SK-N-SH treated with all-trans-retinoic acid at 6 μM for 48 hours (cell line): ENCODE results near the gene NKX6-2.

Experiments
- ATAC-seq: fragments of 200-7000 bp; cut with Tn5 transposase; 3 replicates; pipeline ENCODE4 v1.9.1; 2020; ENCODE audit warnings: mild to moderate bottlenecking, moderate library complexity
- ARNTL ChIP-seq: fragments of 450-650 bp; formaldehyde crosslinking; IDR thresholded peaks from 2 replicates; pipeline ENCODE4 v1.5.0; 2020; ENCODE audit warnings: low read depth, mild to moderate bottlenecking, moderate library complexity, borderline replicate concordance
- CREB5 ChIP-seq: fragments of 250-450 bp; sonication (Bioruptor Pico); IDR thresholded peaks from 2 replicates; pipeline ENCODE4 v1.5.1; 2020; ENCODE audit warnings: low read depth, mild to moderate bottlenecking, moderate library complexity
- CSRNP3 ChIP-seq: fragments of 250-450 bp; sonication (Bioruptor Pico); IDR thresholded peaks from 2 replicates; pipeline ENCODE4 v1.5.1; 2021; ENCODE audit warnings: mild to moderate bottlenecking, moderate library complexity
- ESRRG ChIP-seq: fragments of 250-450 bp; sonication (Bioruptor Pico); IDR thresholded peaks from 2 replicates; pipeline ENCODE4 v1.6.1; 2021; ENCODE audit warnings: mild to moderate bottlenecking
- GLIS3 ChIP-seq: fragments of 250-450 bp; sonication (Bioruptor Pico); IDR thresholded peaks from 2 replicates; pipeline ENCODE4 v1.5.0; 2020; ENCODE audit warnings: mild to moderate bottlenecking, moderate library complexity
- ISL1 ChIP-seq: fragments of 250-450 bp; sonication (Bioruptor Pico); IDR thresholded peaks from 2 replicates; pipeline ENCODE4 v2.1.2; 2022; ENCODE audit warnings: mild to moderate bottlenecking, moderate library complexity
- OSR1 ChIP-seq: fragments of 250-450 bp; sonication (Bioruptor Pico); IDR thresholded peaks from 2 replicates; pipeline ENCODE4 v1.8.0; 2022; ENCODE audit warnings: moderate library complexity, mild to moderate bottlenecking, inconsistent platforms
- PATZ1 ChIP-seq: fragments of 250-450 bp; sonication (Bioruptor Pico); IDR thresholded peaks from 2 replicates; pipeline ENCODE4 v1.8.0; 2020; ENCODE audit warnings: mild to moderate bottlenecking, moderate library complexity, borderline replicate concordance
- POU6F1 ChIP-seq: fragments of 250-450 bp; sonication (Bioruptor Pico); IDR thresholded peaks from 2 replicates; pipeline ENCODE4 v1.8.0; 2021; ENCODE audit warnings: low read depth, mild to moderate bottlenecking, moderate library complexity, borderline replicate concordance
- PPARA ChIP-seq: fragments of 250-450 bp; sonication (Bioruptor Pico); IDR thresholded peaks from 2 replicates; pipeline ENCODE4 v1.5.0; 2020; ENCODE audit warnings: mild to moderate bottlenecking, borderline replicate concordance
- TCF4 ChIP-seq: fragments of 250-450 bp; sonication (Bioruptor Pico); IDR thresholded peaks from 2 replicates; pipeline ENCODE4 v1.8.0; 2021; ENCODE audit warnings: mild to moderate bottlenecking, moderate library complexity, borderline replicate concordance
- TOX ChIP-seq: fragments of 250-450 bp; sonication (Bioruptor Pico); IDR thresholded peaks from 2 replicates; pipeline ENCODE4 v1.8.0; 2021; ENCODE audit warnings: mild to moderate bottlenecking, moderate library complexity, borderline replicate concordance
- TSHZ2 ChIP-seq: fragments of 250-450 bp; sonication (Bioruptor Pico); IDR thresholded peaks from 2 replicates; pipeline ENCODE4 v1.5.0; 2020; ENCODE audit warnings: mild to moderate bottlenecking, moderate library complexity
- ZC3H10 ChIP-seq: fragments of 250-450 bp; sonication (Bioruptor Pico); IDR thresholded peaks from 2 replicates; pipeline ENCODE4 v1.5.1; 2021; ENCODE audit warnings: mild to moderate bottlenecking, moderate library complexity
- ZFP3 ChIP-seq: fragments of 250-450 bp; sonication (Bioruptor Pico); IDR thresholded peaks from 2 replicates; pipeline ENCODE4 v1.5.0; 2020; ENCODE audit warnings: mild to moderate bottlenecking, moderate library complexity
- ZFP30 ChIP-seq: fragments of 450-650 bp; formaldehyde crosslinking; IDR thresholded peaks from 2 replicates; pipeline ENCODE4 v1.5.0; 2022; ENCODE audit warnings: mild to moderate bottlenecking, moderate library complexity
- ZNF565 ChIP-seq: fragments of 450-650 bp; formaldehyde crosslinking; conservative IDR thresholded peaks from 2 replicates; pipeline ENCODE4 v1.5.0; 2020; ENCODE audit warnings: low read depth, mild to moderate bottlenecking, moderate library complexity
- ZNF70 ChIP-seq: fragments of 450-650 bp; formaldehyde crosslinking; IDR thresholded peaks from 2 replicates; pipeline ENCODE4 v1.5.0; 2020; ENCODE audit warnings: mild to moderate bottlenecking, moderate library complexity

Gene NKX6-2

GRCh38 chr10:132780356-132780755, 5.6 kb downstream of the NKX6-2 start (continued):
- TF ChIP-seq POU6F1: no peak
- TF ChIP-seq, all 23 proteins: peak for 0

- ATAC-seq: no peak
- TF ChIP-seq ISL1 (CRISPR knock-in tag) (no peak), ZC3H10 (CRISPR knock-in tag) (no peak), ESRRG (CRISPR knock-in tag) (no peak), TSHZ2 (CRISPR knock-in tag) (no peak), ZNF565 (CRISPR knock-in tag) (no peak), POU6F1 (no peak), CREB5 (CRISPR knock-in tag) (no peak), CSRNP3 (CRISPR knock-in tag) (no peak)
Measured at GRCh38 chr10:132779549-132780294, 6.2 kb downstream of the NKX6-2 start.

GRCh38 chr10:132777441-132777840, 8.5 kb downstream of the NKX6-2 start:
- no peak for ATAC-seq
- TF ChIP-seq ESRRG (CRISPR knock-in tag): no peak
- TF ChIP-seq ARNTL (CRISPR knock-in tag): no peak
- no peak for TF ChIP-seq TOX (CRISPR knock-in tag)
- no peak for TF ChIP-seq POU6F1
- no peak for TF ChIP-seq GLIS3 (CRISPR knock-in tag)
- no peak for TF ChIP-seq ZFP3 (CRISPR knock-in tag)
- TF ChIP-seq ZNF70 (CRISPR knock-in tag): no peak
- TF ChIP-seq TCF4 (CRISPR knock-in tag): no peak
- no peak for TF ChIP-seq PATZ1 (CRISPR knock-in tag)
- TF ChIP-seq TSHZ2 (CRISPR knock-in tag): no peak
- TF ChIP-seq PPARA (CRISPR knock-in tag): no peak
- TF ChIP-seq OSR1 (CRISPR knock-in tag): no peak
- no peak for TF ChIP-seq ZFP30 (CRISPR knock-in tag)
- TF ChIP-seq CSRNP3 (CRISPR knock-in tag): no peak
